GM19372 (cell line): ENCODE results near the gene MDM1.

Experiments used
- ATAC-seq: cut with Tn5 transposase; IDR thresholded peaks from one replicate; pipeline ENCODE4 v1.9.1; 2021; ENCODE audit warnings: mild to moderate bottlenecking, low read depth, moderate library complexity; ENCODE audit not compliant: unreplicated experiment

Gene MDM1

GRCh38 chr12:68246350-68246749 is 85.8 kb downstream of the MDM1 start:
- ATAC-seq, result no peak

DNA sequence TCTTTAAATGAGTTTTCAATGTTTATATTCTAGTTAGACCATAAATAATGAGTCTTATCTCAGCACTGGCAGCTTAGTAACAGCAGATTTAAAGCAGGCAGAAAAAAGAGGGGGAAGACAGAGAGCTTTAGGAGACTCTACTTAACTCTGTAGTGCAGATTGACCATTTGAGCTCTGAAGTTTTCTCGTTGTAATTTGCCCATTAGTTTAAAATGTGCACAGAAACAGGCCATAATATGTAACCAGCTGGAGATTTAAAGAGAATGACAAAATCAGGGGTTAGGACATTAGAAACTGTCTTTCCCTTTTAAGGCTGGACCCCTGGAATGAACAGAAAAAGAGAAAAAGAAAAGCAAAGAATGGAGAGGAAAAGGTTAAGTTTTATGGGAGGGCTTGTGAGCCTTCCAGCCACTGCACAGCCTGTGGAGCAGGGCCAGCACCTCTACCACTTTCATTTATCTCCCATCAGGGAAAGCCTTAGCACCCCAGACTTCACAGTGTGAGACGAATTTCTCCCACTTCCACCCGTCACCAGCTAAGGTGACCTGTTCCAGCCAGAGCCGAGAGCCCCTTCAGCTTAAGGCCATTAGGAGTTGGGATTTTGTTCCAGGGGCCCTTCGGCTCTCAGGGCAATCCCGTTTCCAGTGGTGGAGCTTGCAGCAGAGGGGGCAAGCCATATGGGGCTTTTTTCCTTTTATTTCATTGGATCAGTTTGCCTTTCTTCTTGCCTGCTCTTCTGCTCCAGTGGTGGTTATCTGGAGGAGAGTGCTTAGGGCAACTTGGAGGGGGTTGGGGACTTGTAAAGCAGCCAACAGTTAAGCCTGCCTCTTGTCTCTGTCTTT is 86.8 kb downstream of the MDM1 start:
- ATAC-seq, result no peak
